ENCODE measurements around the gene KCNAB1. TPM values are rescaled to one million over a fixed set of nuclear protein-coding genes. Genes with fewer than 3 reads are reported as not detected.

KCNAB1 gene
- total and polyA plus RNA-seq, 4 donors: 0.16 to 2.4 (median 0.72) TPM

GRCh38 chr3:156359368-156359767 lies 239.0 kb downstream of the KCNAB1 start:
- Histone ChIP-seq H3K27ac (ENCODE audit: low read depth in 1 of 2, low read length in 1 of 2) (no peak overlapping the region), H3K9me3 (ENCODE audit: control insufficient read depth in 4 of 4, insufficient read depth in 3 of 4, low read length in 3 of 4) (no peaks in the 10 kb centered on the region), H3K36me3 (ENCODE audit: control insufficient read depth in 4 of 4, insufficient read depth in 4 of 4, low read length in 4 of 4) (no peaks in the 10 kb centered on the region), H3K9ac (ENCODE audit: insufficient read depth in 1 of 2, low read length in 2 of 2) (no peak overlapping the region), H3K4me1 (ENCODE audit: control insufficient read depth in 5 of 5, insufficient read depth in 5 of 5, low read length in 5 of 5) (peaks cover 0 to 5% (median 0%) of the 10 kb centered on the region in 5 donors), H3K27me3 (ENCODE audit: control insufficient read depth in 3 of 3, insufficient read depth in 3 of 3, low read length in 2 of 3) (no peaks in the 10 kb centered on the region), H3K4me3 (no peak overlapping the region)
- ATAC-seq (ENCODE audit: insufficient read depth, low FRiP score) (no peak), DNase-seq (no peak)
- 72 to 74% methylated on average over 3 of the region's 3 CpGs for WGBS, 2 donors
- TF ChIP-seq CTCF (IDR thresholded peaks at IDR 0.05; ENCODE audit: control extremely low read depth, extremely low read depth): no peak

GRCh38 chr3:156360083-156360482 lies 239.7 kb downstream of the KCNAB1 start:
- TF ChIP-seq CTCF (IDR thresholded peaks at IDR 0.05; ENCODE audit: control extremely low read depth, extremely low read depth): no peak
- Histone ChIP-seq H3K4me3 (no peak overlapping the region), H3K36me3 (ENCODE audit: control insufficient read depth in 4 of 4, insufficient read depth in 4 of 4, low read length in 4 of 4) (no peaks in the 10 kb centered on the region), H3K27ac (ENCODE audit: low read depth in 1 of 2, low read length in 1 of 2) (no peak overlapping the region), H3K9ac (ENCODE audit: insufficient read depth in 1 of 2, low read length in 2 of 2) (no peak overlapping the region), H3K4me1 (ENCODE audit: control insufficient read depth in 5 of 5, insufficient read depth in 5 of 5, low read length in 5 of 5) (peaks cover 0 to 5% (median 0%) of the 10 kb centered on the region in 5 donors), H3K9me3 (ENCODE audit: control insufficient read depth in 4 of 4, insufficient read depth in 3 of 4, low read length in 3 of 4) (no peaks in the 10 kb centered on the region), H3K27me3 (ENCODE audit: control insufficient read depth in 3 of 3, insufficient read depth in 3 of 3, low read length in 2 of 3) (no peaks in the 10 kb centered on the region)
- ATAC-seq (ENCODE audit: insufficient read depth, low FRiP score) (no peak), DNase-seq (no peak)
- 86 to 87% methylated on average over 4 of the region's 4 CpGs for WGBS, 2 donors

GRCh38 chr3:156360963-156361362 lies 240.6 kb downstream of the KCNAB1 start:
- no peak for ATAC-seq (ENCODE audit: insufficient read depth, low FRiP score)
- WGBS, 2 donors: 65 to 76% methylated on average over 5 of the region's 5 CpGs
- no peaks in the 10 kb centered on the region for H3K9me3 ChIP-seq (ENCODE audit: control insufficient read depth in 4 of 4, insufficient read depth in 3 of 4, low read length in 3 of 4)

More at GRCh38 chr3:156360963-156361362, 240.6 kb downstream of the KCNAB1 start:
- no peak overlapping the region for H3K4me3 ChIP-seq
- TF ChIP-seq CTCF (IDR thresholded peaks at IDR 0.05; ENCODE audit: control extremely low read depth, extremely low read depth): no peak
- H3K27me3 ChIP-seq (ENCODE audit: control insufficient read depth in 3 of 3, insufficient read depth in 3 of 3, low read length in 2 of 3): no peaks in the 10 kb centered on the region
- no peak overlapping the region for H3K9ac ChIP-seq (ENCODE audit: insufficient read depth in 1 of 2, low read length in 2 of 2)
- H3K4me1 ChIP-seq (ENCODE audit: control insufficient read depth in 5 of 5, insufficient read depth in 5 of 5, low read length in 5 of 5): peaks cover 0 to 5% (median 0%) of the 10 kb centered on the region in 5 donors
- DNase-seq: no peak
- H3K27ac ChIP-seq (ENCODE audit: low read depth in 1 of 2, low read length in 1 of 2): no peak overlapping the region
- H3K36me3 ChIP-seq (ENCODE audit: control insufficient read depth in 4 of 4, insufficient read depth in 4 of 4, low read length in 4 of 4): no peaks in the 10 kb centered on the region
